HEK293 (cell line): ENCODE results near the gene CDH3.

Experiments
- YY1 ChIP-seq: fragments of 450-650 bp; formaldehyde crosslinking; IDR thresholded peaks from 2 replicates; pipeline ENCODE4 v1.5.1; 2018; ENCODE audit warnings: missing biosample characterization, missing genetic modification characterization
- ZBTB26 ChIP-seq: fragments of 450-650 bp; formaldehyde crosslinking; optimal IDR thresholded peaks from 2 replicates; pipeline ENCODE3; 2016; ENCODE audit warnings: missing biosample characterization, mild to moderate bottlenecking, missing genetic modification characterization
- ZFHX2 ChIP-seq: fragments of 450-650 bp; formaldehyde crosslinking; conservative IDR thresholded peaks from 2 replicates; pipeline ENCODE4 v1.5.1; 2016; ENCODE audit warnings: missing biosample characterization, missing genetic modification characterization
- ZNF138 ChIP-seq: fragments of 450-650 bp; formaldehyde crosslinking; IDR thresholded peaks from 2 replicates; pipeline ENCODE4 v1.5.1; 2016; ENCODE audit warnings: missing biosample characterization, missing genetic modification characterization, borderline replicate concordance
- ZNF146 ChIP-seq: fragments of 450-650 bp; formaldehyde crosslinking; IDR thresholded peaks from 2 replicates; pipeline ENCODE4 v1.5.1; 2016; ENCODE audit warnings: missing biosample characterization, missing genetic modification characterization
- ZNF23 ChIP-seq: fragments of 450-650 bp; formaldehyde crosslinking; IDR thresholded peaks from 2 replicates; pipeline ENCODE4 v1.5.1; 2016; ENCODE audit warnings: missing biosample characterization, missing genetic modification characterization, borderline replicate concordance
- ZNF302 ChIP-seq: fragments of 450-650 bp; formaldehyde crosslinking; IDR thresholded peaks from 2 replicates; pipeline ENCODE4 v1.5.1; 2016; ENCODE audit warnings: missing biosample characterization, missing genetic modification characterization, low read depth
- ZNF404 ChIP-seq: fragments of 450-650 bp; formaldehyde crosslinking; IDR thresholded peaks from 2 replicates; pipeline ENCODE4 v1.5.1; 2017; ENCODE audit warnings: missing biosample characterization, missing genetic modification characterization
- ZNF580 ChIP-seq: fragments of 450-650 bp; formaldehyde crosslinking; IDR thresholded peaks from 2 replicates; pipeline ENCODE4 v1.5.1; 2016; ENCODE audit warnings: missing biosample characterization, missing genetic modification characterization
- ZNF600 ChIP-seq: fragments of 450-650 bp; formaldehyde crosslinking; IDR thresholded peaks from 2 replicates; pipeline ENCODE4 v1.5.1; 2016; ENCODE audit warnings: missing biosample characterization, missing genetic modification characterization
- ZNF776 ChIP-seq: fragments of 450-650 bp; formaldehyde crosslinking; IDR thresholded peaks from 2 replicates; pipeline ENCODE4 v1.5.0; 2017; ENCODE audit warnings: missing biosample characterization, missing genetic modification characterization, borderline replicate concordance
- TF ChIP-seq, protein P1 (sequence below): fragments of 450-650 bp; formaldehyde crosslinking; IDR thresholded peaks from 2 replicates; pipeline ENCODE4 v1.5.1; 2016; ENCODE audit warnings: missing biosample characterization, missing genetic modification characterization

GRCh38 chr16:68644296-68644695, 814 bp upstream of the CDH3 start:
- TF ChIP-seq, protein P1, sequence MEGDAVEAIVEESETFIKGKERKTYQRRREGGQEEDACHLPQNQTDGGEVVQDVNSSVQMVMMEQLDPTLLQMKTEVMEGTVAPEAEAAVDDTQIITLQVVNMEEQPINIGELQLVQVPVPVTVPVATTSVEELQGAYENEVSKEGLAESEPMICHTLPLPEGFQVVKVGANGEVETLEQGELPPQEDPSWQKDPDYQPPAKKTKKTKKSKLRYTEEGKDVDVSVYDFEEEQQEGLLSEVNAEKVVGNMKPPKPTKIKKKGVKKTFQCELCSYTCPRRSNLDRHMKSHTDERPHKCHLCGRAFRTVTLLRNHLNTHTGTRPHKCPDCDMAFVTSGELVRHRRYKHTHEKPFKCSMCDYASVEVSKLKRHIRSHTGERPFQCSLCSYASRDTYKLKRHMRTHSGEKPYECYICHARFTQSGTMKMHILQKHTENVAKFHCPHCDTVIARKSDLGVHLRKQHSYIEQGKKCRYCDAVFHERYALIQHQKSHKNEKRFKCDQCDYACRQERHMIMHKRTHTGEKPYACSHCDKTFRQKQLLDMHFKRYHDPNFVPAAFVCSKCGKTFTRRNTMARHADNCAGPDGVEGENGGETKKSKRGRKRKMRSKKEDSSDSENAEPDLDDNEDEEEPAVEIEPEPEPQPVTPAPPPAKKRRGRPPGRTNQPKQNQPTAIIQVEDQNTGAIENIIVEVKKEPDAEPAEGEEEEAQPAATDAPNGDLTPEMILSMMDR (tag by site-specific recombination), result no peak
- TF ChIP-seq YY1 (tag by site-specific recombination) (no peak), ZNF146 (tag by site-specific recombination) (no peak), ZNF776 (no peak), ZNF600 (tag by site-specific recombination) (no peak), ZNF302 (no peak), ZNF580 (tag by site-specific recombination) (no peak), ZFHX2 (tag by site-specific recombination) (no peak), ZNF23 (tag by site-specific recombination) (no peak), ZNF138 (tag by site-specific recombination) (no peak), ZNF404 (no peak), ZBTB26 (no peak)
